GM20000 (cell line): ENCODE data around the gene SPP2.

Source experiments
- DNase-seq: peaks from one replicate; pipeline ENCODE4 v3.0.0; 2012; ENCODE audit warnings: low spot score
- CTCF ChIP-seq: IDR thresholded peaks from 2 replicates; pipeline ENCODE4 v1.5.1; 2012; ENCODE audit warnings: mild to moderate bottlenecking, control low read depth; ENCODE audit errors: extremely low read depth, missing control alignments

Gene SPP2

GRCh38 chr2:234075947-234076346, 25.4 kb downstream of the SPP2 start:
- TF ChIP-seq CTCF: no peak
- no peak for DNase-seq

GRCh38 chr2:234076451-234076850, 25.9 kb downstream of the SPP2 start:
- no peak for DNase-seq
- TF ChIP-seq CTCF: no peak

GRCh38 chr2:234078129-234078528, 27.6 kb downstream of the SPP2 start:
- no peak for DNase-seq
- TF ChIP-seq CTCF: no peak

- TF ChIP-seq CTCF: no peak
- no peak for DNase-seq
Measured at GRCh38 chr2:234081970-234082822, 31.7 kb downstream of the SPP2 start.

- no peak for DNase-seq
- no peak for TF ChIP-seq CTCF
Measured at GRCh38 chr2:234083572-234084348, 33.3 kb downstream of the SPP2 start.

- no peak for DNase-seq
- TF ChIP-seq CTCF: no peak
Measured at GRCh38 chr2:234091432-234091879, 41.0 kb downstream of the SPP2 start.

- no peak for TF ChIP-seq CTCF
- DNase-seq: no peak
Measured at GRCh38 chr2:234091883-234092282, 41.4 kb downstream of the SPP2 start.
